ENCODE measurements around the gene KMT5B. TPM values are rescaled to one million over a fixed set of nuclear protein-coding genes. Genes with fewer than 3 reads are reported as not detected.
A peak's percentile ranks its signal among the peaks of the same experiment; 100 is the strongest.

The KMT5B gene
- total RNA-seq, 1 donor from 2014 or later = 37.7 TPM

DNA sequence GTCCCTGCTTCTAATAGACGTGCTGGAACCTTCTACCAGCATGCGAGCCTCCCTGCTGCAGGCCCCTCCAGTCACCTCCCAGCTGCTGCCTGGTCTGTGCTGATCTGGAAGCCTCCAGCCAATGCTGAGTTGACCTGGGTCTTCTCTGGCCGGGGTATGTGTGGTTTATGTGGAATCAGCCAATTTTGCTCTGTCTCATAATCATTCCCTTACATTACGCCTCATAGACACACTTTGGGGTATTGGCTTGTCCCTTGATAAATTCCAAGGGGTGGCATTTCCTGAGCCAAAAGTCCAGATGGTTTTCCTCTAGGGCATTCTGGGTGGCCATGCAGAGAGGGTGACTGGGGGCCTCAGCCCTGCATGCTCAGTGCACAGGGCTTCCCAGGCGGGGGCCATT lies 8.3 kb upstream of the KMT5B start:
- intact Hi-C loops (cut with DNase I) = no loop called here
- DNase-seq (ENCODE audit: low spot score) = no peak

DNA sequence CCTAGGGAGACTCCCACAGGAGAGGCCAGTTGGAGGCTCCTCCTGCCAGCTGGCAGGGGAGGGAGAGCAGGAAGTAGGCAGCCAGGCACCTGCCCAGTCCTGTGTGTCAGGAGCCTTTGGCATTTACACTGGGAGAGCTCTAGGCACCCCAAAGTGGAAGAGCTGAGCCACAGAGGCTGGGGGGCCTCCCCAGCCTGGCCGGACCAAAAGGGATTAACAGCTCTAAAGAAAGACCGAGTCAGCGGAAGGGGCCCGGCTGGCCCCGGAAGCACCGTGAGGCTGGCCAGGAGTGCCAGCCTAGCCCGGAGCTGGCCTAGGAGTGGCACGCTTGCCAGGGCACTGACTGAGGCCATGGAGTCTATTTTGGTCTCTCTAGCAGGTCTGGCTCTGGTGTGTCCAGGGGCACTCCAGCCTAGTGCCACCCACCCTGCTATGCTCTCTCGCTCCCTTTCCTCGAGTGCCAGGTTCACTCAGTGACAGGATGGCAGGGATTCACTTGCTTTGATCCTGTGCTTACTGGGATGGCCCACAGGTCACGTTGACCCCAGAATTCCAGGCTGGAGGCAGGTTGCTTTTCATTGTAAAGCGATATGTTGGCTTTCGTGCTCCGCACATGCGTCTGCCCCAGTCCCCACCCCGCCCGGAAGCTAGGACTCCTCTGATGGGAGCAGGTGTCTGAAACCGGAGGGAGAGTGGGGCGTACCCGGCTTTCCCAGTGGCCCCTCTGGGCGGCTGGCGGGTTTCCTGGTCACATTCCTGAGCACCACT lies 3.3 kb upstream of the KMT5B start:
- intact Hi-C loops (cut with DNase I) = no loop called here
- DNase-seq (ENCODE audit: low spot score) = no peak

DNA sequence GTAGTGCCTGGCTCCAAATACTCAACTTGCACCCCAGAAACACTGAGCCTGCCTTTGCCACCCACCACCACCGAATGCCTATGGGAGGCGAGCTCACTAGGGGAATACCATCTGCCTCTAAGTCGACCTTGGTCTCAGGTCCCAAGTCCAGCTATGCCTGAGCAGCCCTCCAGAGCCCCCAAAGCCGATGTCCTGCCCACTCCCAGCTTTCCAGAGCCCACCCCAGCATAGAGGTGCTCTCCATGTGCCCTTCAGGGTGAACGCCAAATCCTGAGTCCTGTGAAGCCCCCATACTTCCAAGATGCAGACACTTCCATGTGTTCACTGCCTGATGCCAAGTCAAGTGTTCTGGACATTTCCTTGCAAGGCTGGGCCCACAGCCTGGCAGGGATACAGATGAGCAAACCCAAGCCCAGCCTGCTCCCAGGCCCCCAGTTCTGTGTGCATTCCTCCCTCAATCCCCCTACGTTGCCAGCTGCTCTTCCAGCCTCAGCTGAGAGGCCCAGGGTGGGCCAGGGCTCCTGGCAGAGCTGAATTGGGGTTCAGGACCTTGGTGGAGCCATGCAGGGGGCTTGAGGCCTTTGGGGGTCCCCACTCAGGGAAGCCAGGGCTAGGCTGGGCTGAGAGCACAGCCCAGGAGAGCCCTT lies 2.6 kb upstream of the KMT5B start:
- intact Hi-C loops (cut with DNase I) = no loop called here
- no peak for DNase-seq (ENCODE audit: low spot score)

DNA sequence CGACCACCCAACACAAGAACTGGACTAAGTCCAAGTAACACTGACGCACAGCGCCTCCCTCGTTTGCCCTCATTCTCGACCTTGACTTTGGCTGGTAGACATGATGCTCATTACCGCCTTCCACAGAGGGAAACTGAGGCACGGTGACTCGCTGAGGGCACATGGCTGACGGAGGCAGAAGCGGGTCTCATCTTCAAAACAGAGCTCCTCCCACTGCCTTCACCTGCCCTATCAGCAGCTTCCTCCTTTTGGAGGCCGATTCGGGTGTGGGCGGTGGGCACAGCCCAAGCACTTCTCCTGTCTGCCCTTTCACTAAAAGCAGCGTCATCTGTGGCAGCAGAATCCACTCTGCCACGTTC lies 2.0 kb upstream of the KMT5B start:
- intact Hi-C loops (cut with DNase I) = no loop called here
- DNase-seq (ENCODE audit: low spot score) = no peak

DNA sequence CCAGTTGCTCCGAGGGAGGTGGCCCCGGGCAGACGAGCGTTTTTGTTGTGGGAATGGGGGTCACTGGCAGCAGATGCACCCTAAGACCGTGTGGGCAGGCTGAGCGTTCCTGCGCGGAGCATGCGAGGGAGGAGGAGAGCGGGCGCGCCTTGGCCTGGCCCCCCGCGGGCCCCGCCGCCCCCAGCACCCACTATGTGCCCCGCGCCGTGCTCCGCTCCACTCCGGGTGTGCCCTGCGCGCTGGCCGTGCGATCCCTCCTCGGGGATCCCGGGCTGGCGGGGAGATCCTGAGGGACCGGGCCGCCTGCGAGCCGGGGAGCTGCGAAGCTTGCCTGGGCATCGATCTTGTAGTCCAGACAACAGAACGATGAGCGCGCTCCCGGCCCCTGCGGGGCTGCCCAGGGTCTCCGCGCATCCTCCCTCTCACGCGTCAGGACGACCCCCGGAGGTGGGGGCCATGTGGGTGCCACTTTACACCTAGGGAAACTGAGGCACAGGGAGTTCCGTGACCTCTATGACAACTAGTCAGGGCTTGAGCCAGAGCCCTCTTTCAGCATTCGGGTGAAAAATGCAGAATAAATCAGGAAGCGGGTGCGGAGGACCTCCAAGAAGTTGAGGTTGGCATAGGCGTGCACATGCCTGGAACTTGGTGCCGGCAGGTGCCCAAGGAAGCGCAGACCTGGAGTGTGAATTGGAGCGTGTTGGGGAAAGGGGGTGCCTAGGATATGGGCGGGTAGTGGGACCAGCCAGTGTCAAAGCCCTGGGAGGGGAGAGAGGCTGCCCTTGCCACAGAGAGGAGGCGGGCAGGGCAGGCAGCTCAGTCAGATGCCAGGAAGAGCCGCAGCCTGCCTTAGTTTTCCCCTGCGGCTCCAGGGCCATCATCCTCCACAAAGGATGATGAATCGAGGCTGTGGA lies 1.3 kb upstream of the KMT5B start:
- intact Hi-C loops (cut with DNase I) = loop anchor here (5.0 kb wide), 2 partner anchors 92 to 182 kb away; partner anchors contain the start of genes CHKA and NDUFS8
- no peak for DNase-seq (ENCODE audit: low spot score)

DNA sequence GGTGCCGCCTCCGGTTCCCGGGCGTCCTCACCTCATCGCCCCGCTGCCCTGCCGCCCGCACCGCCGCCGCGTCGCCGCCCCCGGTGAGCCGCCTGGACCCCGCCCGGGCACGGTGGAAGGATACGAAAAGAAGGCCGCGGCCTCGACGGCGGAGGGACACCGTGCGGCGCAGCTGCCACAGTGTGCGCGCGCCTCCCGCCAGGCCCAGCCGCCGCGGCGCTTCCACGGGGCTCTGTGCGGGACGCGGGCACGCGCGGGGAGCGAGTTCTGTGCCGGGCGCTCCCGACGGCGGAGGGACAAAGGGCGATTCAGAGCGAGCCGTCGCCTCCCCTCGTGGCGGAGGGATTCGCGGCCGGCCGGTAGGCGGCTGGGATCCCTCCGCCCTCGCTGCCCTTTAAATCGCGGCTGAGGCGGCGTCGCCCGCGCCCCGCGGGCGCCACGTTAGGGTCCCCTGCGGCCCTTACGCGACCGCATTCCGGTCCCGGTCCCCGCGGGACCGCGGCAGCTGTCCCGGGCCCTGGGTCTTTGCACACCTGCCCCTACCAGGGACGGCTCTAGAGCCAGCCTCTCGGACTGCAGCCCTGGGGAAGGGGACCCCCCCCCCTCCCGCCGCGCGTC lies 568 bp upstream of the KMT5B start:
- intact Hi-C loops (cut with DNase I) = loop anchor here (5.0 kb wide), 2 partner anchors 91 to 181 kb away; partner anchors contain the start of genes CHKA and NDUFS8
- peak; percentile 89 for DNase-seq (ENCODE audit: low spot score)

DNA sequence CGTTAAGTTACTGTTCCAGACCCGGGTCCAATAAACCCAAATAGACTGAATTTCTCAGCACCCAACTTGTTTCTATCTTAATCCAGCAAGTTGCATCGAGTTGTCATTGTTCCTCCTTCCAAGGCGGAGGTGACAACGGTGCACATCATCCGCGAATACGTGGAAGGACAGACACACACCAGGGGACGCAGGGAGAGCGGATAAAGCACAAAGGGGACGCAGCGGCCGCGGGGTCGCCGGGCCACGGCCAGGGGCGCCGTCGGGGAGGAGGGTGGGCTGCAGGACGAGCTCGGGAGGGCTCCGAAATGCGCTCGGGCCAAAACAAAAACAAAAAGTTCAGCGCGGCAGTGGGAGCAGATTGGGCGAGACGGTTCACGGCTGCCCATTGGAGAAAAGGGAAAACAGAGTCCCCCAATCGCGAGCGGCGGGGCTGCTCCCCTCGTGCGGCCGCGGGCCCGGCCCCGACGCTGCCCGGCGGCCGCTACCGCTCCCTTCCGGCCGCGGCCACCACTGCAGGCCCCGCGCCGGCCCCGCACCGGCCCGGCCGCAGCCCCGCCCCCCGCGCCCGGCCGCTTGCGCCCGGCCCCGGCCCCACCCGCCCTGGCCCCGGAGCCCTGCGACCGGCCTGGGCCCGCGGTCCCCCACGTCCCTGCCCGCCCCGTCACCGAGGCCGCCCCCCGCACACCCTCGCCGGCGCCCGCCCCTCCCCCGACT lies 518 bp downstream of the KMT5B start:
- no peak for DNase-seq (ENCODE audit: low spot score)

DNA sequence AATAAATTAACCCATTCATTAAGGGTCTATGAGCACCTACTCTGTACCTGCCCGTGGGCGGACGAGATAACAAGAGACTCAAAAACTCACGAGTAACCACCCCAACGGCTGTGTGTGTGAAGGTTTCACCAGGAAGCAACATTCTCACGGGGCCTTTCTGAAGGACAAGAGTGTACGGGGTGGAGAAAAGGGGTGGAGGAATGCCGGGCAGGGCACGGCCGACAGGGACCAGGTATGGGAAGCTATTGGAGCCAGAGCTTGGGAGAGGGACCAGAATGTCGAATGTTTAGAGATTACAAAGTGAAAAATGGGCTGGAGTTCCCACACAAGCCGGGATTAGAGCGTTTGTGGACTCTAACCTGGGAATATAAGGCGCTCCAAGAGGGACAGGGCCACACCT lies 1.6 kb downstream of the KMT5B start:
- DNase-seq (ENCODE audit: low spot score) = no peak
- intact Hi-C loops (cut with DNase I) = loop anchor here (5.0 kb wide), 2 partner anchors 89 to 179 kb away; partner anchors contain the start of genes CHKA and NDUFS8

More for the DNA sequence above, 518 bp downstream of the KMT5B start:
- intact Hi-C loops (cut with DNase I) = loop anchor here (5.0 kb wide), 2 partner anchors 90 to 180 kb away; partner anchors contain the start of genes CHKA and NDUFS8

DNA sequence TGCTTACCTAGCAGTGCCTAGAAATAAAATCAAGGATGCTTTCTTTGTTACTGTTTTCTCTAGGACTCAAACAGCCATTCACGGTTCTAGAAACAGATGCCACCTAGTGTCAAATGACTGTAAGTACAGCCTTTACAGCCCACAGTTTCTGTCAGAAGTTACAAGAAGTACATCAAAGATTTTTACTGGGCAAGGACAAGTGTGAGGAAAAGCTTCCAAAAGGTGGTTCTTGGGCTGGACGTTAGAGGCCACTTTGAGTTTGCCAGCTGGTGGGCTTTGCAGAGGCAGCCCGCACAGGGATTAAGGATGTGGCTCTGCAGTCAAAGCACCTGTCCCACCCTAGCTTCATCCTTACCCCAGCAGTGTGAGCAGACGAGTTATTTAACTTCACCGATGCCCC lies 6.9 kb downstream of the KMT5B start:
- intact Hi-C loops (cut with DNase I) = loop anchor here (5.0 to 10.0 kb wide), 2 partner anchors 91 to 191 kb away; partner anchors contain the start of gene ALDH3B1
- no peak for DNase-seq (ENCODE audit: low spot score)

DNA sequence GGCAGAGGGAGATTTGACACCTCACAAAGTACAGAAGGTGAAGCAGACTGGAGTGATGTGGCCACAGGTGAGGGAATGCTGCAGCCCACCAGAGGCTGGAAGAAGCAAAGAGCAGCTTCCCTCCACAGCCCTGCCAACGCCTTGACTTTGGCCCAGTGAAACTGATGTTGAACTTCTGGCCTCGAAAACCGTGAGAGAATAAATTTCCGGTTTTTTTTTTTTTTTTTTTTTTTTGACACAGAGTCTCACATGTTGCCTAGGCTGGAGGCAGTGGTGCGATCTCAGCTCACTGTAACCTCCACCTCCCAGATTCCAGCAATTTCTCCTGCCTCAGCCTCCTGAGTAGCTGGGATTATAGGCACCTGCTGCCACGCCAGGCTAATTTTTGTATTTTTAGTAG lies 8.7 kb downstream of the KMT5B start:
- intact Hi-C loops (cut with DNase I) = loop anchor here (10.0 kb wide), 1 partner anchor 190 kb away; the partner anchor contains the start of gene ALDH3B1

DNA sequence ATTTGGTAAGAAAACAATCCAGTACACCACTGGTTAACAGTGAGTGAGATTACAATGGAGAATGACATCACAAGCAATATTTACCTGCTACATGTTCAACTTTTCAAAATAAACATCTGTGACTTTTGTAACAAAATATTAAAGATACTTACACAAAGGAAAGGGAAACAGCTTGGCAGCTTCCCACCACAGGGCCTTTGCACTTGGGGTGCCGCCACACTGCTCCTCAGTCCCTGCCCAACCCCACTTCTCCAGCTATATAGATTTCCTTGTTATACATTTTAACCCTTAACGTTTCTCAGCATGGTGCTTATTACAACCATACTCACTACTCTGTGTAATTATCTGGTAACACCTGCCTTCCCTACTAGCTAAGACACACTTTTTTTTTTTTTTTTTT lies 10.9 kb downstream of the KMT5B start:
- intact Hi-C loops (cut with DNase I) = loop anchor here (10.0 kb wide), 1 partner anchor 187 kb away; the partner anchor contains the start of gene ALDH3B1
- DNase-seq (ENCODE audit: low spot score) = no peak

More for the DNA sequence above, 8.7 kb downstream of the KMT5B start:
- DNase-seq (ENCODE audit: low spot score) = no peak

DNA sequence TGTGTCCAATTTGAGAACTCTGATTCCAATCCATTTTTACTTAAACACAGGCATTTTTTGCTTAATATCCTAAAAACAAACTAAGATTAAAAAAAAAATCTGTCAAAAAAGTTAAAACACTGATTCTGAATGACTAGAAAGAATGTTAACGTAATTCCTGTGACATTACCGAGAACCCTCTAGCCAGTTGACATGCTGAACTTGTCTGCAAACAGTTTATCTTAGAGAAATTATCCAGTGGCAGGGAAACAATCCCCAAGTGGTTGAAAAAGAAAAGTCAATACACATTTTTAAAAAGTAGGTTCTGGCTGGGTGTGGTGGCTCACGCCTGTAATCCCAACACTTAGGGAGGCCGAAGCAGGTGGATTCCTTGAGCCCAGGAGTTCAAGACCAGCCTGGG lies 11.6 kb downstream of the KMT5B start:
- intact Hi-C loops (cut with DNase I) = loop anchor here (10.0 kb wide), 1 partner anchor 187 kb away; the partner anchor contains the start of gene ALDH3B1
- no peak for DNase-seq (ENCODE audit: low spot score)

DNA sequence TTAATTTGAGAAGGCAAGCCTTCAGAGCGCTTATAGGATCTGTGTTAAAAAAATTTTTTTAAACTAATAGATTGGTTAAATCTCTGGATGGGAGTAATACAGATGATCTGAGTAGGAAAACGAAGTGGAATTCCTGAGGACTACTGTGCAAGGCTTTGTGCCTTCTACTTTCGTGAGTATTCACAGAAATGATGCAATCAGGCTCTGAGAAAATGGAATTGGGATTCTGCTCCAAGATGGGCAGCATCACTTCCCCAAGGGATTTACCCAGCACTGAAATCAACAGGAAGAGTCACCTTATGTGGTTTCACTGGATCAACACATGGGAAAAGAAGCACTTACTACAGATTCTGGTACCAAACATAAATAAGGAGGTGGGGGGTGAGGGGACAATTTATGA lies 12.5 kb downstream of the KMT5B start:
- DNase-seq (ENCODE audit: low spot score) = no peak
- intact Hi-C loops (cut with DNase I) = loop anchor here (10.0 kb wide), 1 partner anchor 186 kb away; the partner anchor contains the start of gene ALDH3B1

DNA sequence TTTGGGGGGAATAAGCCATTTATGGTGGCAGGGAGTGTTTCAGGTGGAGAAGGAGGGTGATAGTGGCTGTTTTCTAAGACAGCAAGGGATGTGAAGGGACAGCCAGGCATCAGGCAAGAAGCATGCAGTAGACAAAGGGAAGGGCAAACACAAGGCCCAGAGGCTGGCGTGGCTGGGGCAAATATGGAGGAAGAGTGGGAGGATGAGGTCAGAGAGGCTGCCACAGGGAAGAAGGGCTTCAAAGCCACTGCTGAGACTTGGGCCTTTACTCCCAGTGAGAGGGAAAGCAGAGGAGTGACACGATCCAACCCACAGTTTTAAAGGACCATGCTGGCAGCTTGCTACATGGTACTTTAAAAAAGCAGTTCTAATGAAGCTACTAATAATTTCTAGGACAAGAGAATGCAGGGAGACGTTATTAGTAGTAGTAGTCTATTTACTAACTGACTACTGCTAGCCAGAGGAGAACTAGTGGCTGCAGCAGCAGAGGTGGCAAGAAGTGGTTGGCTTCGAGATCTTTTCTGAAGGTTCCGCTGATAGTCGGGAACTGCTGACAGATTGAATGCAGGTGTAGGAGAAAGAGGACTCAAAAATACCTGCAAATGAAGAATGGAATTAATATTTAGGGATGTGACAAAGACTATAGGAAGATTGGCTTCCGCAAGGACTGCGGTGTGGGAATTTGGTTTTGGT lies 13.7 kb downstream of the KMT5B start:
- intact Hi-C loops (cut with DNase I) = no loop called here
- no peak for DNase-seq (ENCODE audit: low spot score)

DNA sequence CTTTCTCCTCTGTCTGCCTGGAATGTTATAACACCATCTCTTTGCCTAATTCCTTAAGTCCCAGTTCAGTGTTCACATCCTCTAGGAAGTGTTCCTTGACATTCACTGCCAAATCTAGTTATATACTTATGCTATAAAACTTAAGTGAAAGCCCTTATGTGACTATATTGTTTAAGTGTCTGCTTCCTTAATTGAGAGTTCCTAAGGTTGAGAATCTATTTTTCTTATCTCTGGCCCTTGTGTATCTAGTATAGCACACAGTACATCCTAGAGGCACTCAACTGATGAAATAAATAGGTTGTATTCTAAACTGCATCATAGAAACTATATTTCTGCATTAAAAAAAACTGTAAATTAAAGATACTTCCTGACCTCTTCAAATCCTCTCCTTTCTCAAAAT lies 16.9 kb downstream of the KMT5B start:
- no peak for DNase-seq (ENCODE audit: low spot score)
- intact Hi-C loops (cut with DNase I) = no loop called here

DNA sequence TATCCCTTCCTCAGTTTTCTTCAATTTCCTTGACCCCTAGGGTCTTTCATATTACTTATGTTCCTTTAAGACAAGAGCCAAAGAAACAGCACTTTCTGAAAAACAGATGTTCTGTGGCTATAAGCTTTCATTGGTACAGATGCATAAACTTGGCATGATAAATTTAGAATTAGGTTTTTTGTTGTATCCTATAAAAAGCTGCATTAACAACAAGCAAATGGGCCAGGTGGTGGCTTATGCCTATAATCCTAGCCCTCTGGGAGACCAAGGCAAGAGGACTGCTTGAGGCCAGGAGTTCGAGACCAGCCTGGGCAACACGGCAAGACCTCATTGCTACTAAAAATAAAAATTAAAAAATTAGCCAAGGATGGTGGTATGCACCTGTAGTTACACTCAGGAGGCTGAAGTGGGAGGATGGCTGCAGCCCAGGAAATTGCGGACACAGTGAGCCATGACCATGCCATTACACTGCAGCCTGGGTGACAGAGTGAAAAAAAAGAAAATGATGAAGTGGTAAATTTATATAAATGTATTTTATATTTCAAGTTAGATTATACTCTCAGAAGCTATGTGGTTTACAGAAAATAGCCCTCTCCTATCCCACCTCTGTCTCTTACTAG lies 18.3 kb downstream of the KMT5B start:
- no peak for DNase-seq (ENCODE audit: low spot score)

DNA sequence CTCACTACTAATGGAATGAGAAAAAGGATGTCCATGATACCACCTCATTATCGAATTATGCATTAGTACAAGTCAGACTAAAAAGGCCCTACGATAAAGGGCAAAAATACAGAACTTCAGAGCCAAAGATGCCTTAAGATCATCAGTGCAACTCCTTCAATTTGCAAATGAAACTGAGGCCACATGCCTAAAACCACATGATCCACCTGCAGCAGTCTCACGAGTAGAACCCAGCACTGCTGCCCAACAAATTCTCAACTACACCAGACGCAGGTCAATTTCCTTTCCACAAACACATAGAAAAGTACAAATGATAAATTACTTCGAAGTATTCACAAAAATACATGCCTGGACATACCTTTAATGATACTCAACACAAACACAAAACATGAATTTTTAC lies 20.1 kb downstream of the KMT5B start:
- intact Hi-C loops (cut with DNase I) = no loop called here
- no peak for DNase-seq (ENCODE audit: low spot score)

More for the DNA sequence above, 18.3 kb downstream of the KMT5B start:
- intact Hi-C loops (cut with DNase I) = no loop called here

All from cardiac septum (tissue), 1 donor.